ENCODE results near the gene R3HDM2. TPM values are rescaled to one million over a fixed set of nuclear protein-coding genes. Genes with fewer than 3 reads are reported as not detected.

Gene R3HDM2
- polyA plus RNA-seq, 1 donor, result 117 TPM

GRCh38 chr12:57266681-57267080 is 164.2 kb downstream of the R3HDM2 start:
- no peak for DNase-seq

- no peak for DNase-seq
These were observed 167.7 kb downstream of the R3HDM2 start for GRCh38 chr12:57263096-57263495.

GRCh38 chr12:57262126-57262822 is 168.6 kb downstream of the R3HDM2 start:
- no peak for DNase-seq

- no peak for DNase-seq
These were observed 169.4 kb downstream of the R3HDM2 start for GRCh38 chr12:57261428-57261865.

- DNase-seq, result no peak
These were observed 170.5 kb downstream of the R3HDM2 start for GRCh38 chr12:57260366-57260765.

- no peak for DNase-seq
These were observed 171.6 kb downstream of the R3HDM2 start for GRCh38 chr12:57258977-57259970.

- no peak for DNase-seq
These were observed 174.9 kb downstream of the R3HDM2 start for GRCh38 chr12:57255916-57256315.

- DNase-seq, result no peak
These were observed 176.2 kb downstream of the R3HDM2 start for GRCh38 chr12:57254506-57255280.

GRCh38 chr12:57250956-57251355 is 179.9 kb downstream of the R3HDM2 start, which contains the start of gene STAC3:
TSS of gene STAC3 (minus strand) at chr12:57251187. CDS start at chr12:57249636, 1,551 bp downstream.
- no peak for DNase-seq

- no peak for DNase-seq
These were observed 180.3 kb downstream of the R3HDM2 start for GRCh38 chr12:57250541-57250940.

- DNase-seq, result no peak
These were observed 181.7 kb downstream of the R3HDM2 start for GRCh38 chr12:57248934-57249742.

GRCh38 chr12:57247041-57247440 is 183.8 kb downstream of the R3HDM2 start:
- no peak for DNase-seq

GRCh38 chr12:57244312-57244696 is 186.5 kb downstream of the R3HDM2 start:
- no peak for DNase-seq

- peak; percentile 83 for DNase-seq
These were observed 187.1 kb downstream of the R3HDM2 start for GRCh38 chr12:57243521-57244311.

GRCh38 chr12:57242691-57243454 is 188.0 kb downstream of the R3HDM2 start:
- peak; percentile 86 for DNase-seq

- no peak for DNase-seq
These were observed 188.5 kb downstream of the R3HDM2 start for GRCh38 chr12:57242329-57242690.

GRCh38 chr12:57241402-57242310 is 189.2 kb downstream of the R3HDM2 start:
- no peak for DNase-seq

- no peak for DNase-seq
These were observed 189.9 kb downstream of the R3HDM2 start for GRCh38 chr12:57240926-57241401.

Data from left kidney (tissue), 2 donors.